HepG2 (cell line): ENCODE results near the gene STX8. TPM values are rescaled to one million over a fixed set of nuclear protein-coding genes. Genes with fewer than 3 reads are reported as not detected.

ENCODE experiments used
- ATAC-seq: fragments of 200-7000 bp; cut with Tn5 transposase; 3 replicates; pipeline ENCODE4 v1.9.1; 2020; ENCODE audit warnings: mild to moderate bottlenecking, moderate library complexity
- BruUV-seq: library from RNA; stranded (reverse); fragments of 400-500 nt; replicated peaks from 2 replicates; lab custom pipeline; 2021; lab: Mats Ljungman, UMichigan
- CTCF ChIA-PET: fragments of 300-600 bp; formaldehyde crosslinking; extraction: SDS; loops from one replicate; lab custom pipeline; 2021; ENCODE audit warnings: low total read pairs, inconsistent platforms, low intra/inter-chr PET ratio; lab: Yijun Ruan, JAX
- POLR2A ChIA-PET: fragments of 350-600 bp; sonication (Branson Sonifier 250); formaldehyde crosslinking; loops from one replicate; lab custom pipeline; 2020; ENCODE audit warnings: antibody characterized with exemption, inconsistent platforms; lab: Yijun Ruan, JAX
- DNase-seq: peaks from one replicate; pipeline ENCODE4 v3.0.0-alpha.2; 2015; ENCODE audit warnings: low spot score
- FAIRE-seq: peaks from 3 replicates; lab custom pipeline; 2011; peaks lifted over from hg19 to GRCh38; lab: Jason Lieb, UNC
- H2AFZ ChIP-seq: one replicate; pipeline ENCODE4 v1.6.1; 2011; ENCODE audit warnings: low read length, inconsistent platforms
- H3K27ac ChIP-seq: fragments of 300-600 bp; 3 replicates; pipeline ENCODE4 v1.8.0; 2011; ENCODE audit warnings: mixed run types, mild to moderate bottlenecking, mixed read lengths, low read length, inconsistent platforms; ENCODE audit not compliant: insufficient read depth; ENCODE audit errors: extremely low read length
- H3K27me3 ChIP-seq, 2 experiments: fragments of 200-600 bp in 1 of 2; 2 replicates in 1 of 2; 3 replicates in 1 of 2; pipeline versions ENCODE4 v1.6.0 to v1.8.0; 2011; ENCODE audit warnings: low read length in 2 of 2, mild to moderate bottlenecking in 2 of 2, moderate library complexity in 2 of 2, inconsistent platforms in 1 of 2; ENCODE audit not compliant: insufficient read depth in 2 of 2, control insufficient read depth in 1 of 2
- H3K36me3 ChIP-seq, 2 experiments: fragments of 200-600 bp in 1 of 2; replicated peaks in 1 of 2; 2 replicates in 1 of 2; 3 replicates in 1 of 2; pipeline versions ENCODE4 v1.5.1 to v1.8.0; 2011; ENCODE audit warnings: low read length in 2 of 2, inconsistent platforms in 1 of 2; ENCODE audit not compliant: insufficient read depth in 2 of 2, control insufficient read depth in 1 of 2
- H3K4me1 ChIP-seq: 2 replicates; pipeline ENCODE4 v1.5.1; 2012; ENCODE audit warnings: low read length, inconsistent platforms; ENCODE audit not compliant: insufficient read depth
- H3K4me2 ChIP-seq: 2 replicates; pipeline ENCODE4 v1.6.0; 2011; ENCODE audit warnings: low read depth, low read length, inconsistent platforms
- H3K4me3 ChIP-seq, 3 experiments: fragments of 200-600 bp in 1 of 3; sonication (generic), shearing (Covaris generic) in 1 of 3; replicated peaks in 1 of 3; 2 replicates each; pipeline ENCODE4 v1.5.1; 2011 to 2016; ENCODE audit warnings: low read length in 3 of 3, inconsistent platforms in 2 of 3, low read depth in 2 of 3, mild to moderate bottlenecking in 2 of 3, control low read depth in 1 of 3, mixed read lengths in 1 of 3; ENCODE audit not compliant: insufficient read depth in 1 of 3
- H3K79me2 ChIP-seq: one replicate; pipeline ENCODE4 v1.6.1; 2011; ENCODE audit warnings: low read length, inconsistent platforms; ENCODE audit not compliant: insufficient read depth
- H3K9ac ChIP-seq: 2 replicates; pipeline ENCODE4 v1.6.0; 2011; ENCODE audit warnings: mild to moderate bottlenecking, low read depth, low read length, inconsistent platforms; ENCODE audit not compliant: insufficient read depth
- H3K9me3 ChIP-seq: 2 replicates; pipeline ENCODE4 v1.5.1; 2012; ENCODE audit warnings: mild to moderate bottlenecking, low read length
- H4K20me1 ChIP-seq: 2 replicates; pipeline ENCODE4 v1.6.0; 2011; ENCODE audit warnings: inconsistent platforms, mild to moderate bottlenecking, low read length, moderate library complexity; ENCODE audit not compliant: insufficient read depth
- ETV5 ChIP-seq: IDR thresholded peaks from 2 replicates; pipeline ENCODE4 v1.6.1; 2018; ENCODE audit warnings: missing biosample characterization, missing genetic modification reagents, inconsistent platforms, borderline replicate concordance
- HNF4G ChIP-seq, 2 experiments: sonication (generic) in 1 of 2; formaldehyde crosslinking in 1 of 2; IDR thresholded peaks; 2 replicates each; pipeline versions ENCODE4 v1.4.0 to v1.6.1; 2011 to 2020; ENCODE audit warnings: borderline replicate concordance in 2 of 2, low read depth in 2 of 2, mild to moderate bottlenecking in 2 of 2, low read length in 1 of 2, missing genetic modification reagents in 1 of 2, moderate library complexity in 1 of 2
- ZNF335 ChIP-seq: sonication (generic); formaldehyde crosslinking; IDR thresholded peaks from 2 replicates; pipeline ENCODE4 v1.4.0; 2020; ENCODE audit warnings: missing genetic modification reagents
- ZNF562 ChIP-seq: sonication (generic); formaldehyde crosslinking; IDR thresholded peaks from 2 replicates; pipeline ENCODE4 v1.8.0; 2022; ENCODE audit warnings: missing genetic modification reagents, borderline replicate concordance
- WGBS: methylation state at CpG from one replicate; pipeline ENCODE4 v1.1.6; 2017; ENCODE audit warnings: low lambda C conversion rate; 5-methylcytosine and 5-hydroxymethylcytosine counted together
- in situ Hi-C: cut with HindIII; loops from 2 replicates; pipeline ENCODE4 v1.10.0; 2017; ENCODE audit warnings: low pct_unique_long_range_greater_than_20kb; ENCODE audit not compliant: extremely low pct_ligation_motif_present
- intact Hi-C: fragments of 100-400 bp; cut with micrococcal nuclease; formaldehyde crosslinking; loops from one replicate; pipeline ENCODE4 v1.10.0; 2022; ENCODE audit not compliant: unreplicated experiment
- polyA plus RNA-seq, 8 experiments: library from polyadenylated mRNA; depleted of rRNA in 3 of 8; stranded (reverse) in 7 of 8; unstranded in 1 of 8; fragments of >200 nt; fragmentation: Illumina TruSeq in 4 of 8; extraction: Trizol in 4 of 8; gene quantifications; 2 replicates each; pipeline versions ENCODE4 v1.2.1 to v1.2.3, GENCODE V29; 2011 to 2016; ENCODE audit warnings: low read depth in 4 of 8, missing spikeins in 1 of 8, mixed read lengths in 1 of 8; ENCODE audit not compliant: insufficient read depth in 1 of 8
- total RNA-seq, 5 experiments: library from RNA; depleted of rRNA; stranded (reverse); fragments of >200 nt; fragmentation: Illumina TruSeq; extraction: Trizol; gene quantifications; 2 replicates each; pipeline ENCODE4 v1.2.3, GENCODE V29; 2016; ENCODE audit warnings: low read depth in 1 of 5
- TF ChIP-seq, protein P1 (sequence below): sonication (generic); formaldehyde crosslinking; IDR thresholded peaks from 2 replicates; pipeline ENCODE4 v1.8.0; 2022; ENCODE audit warnings: mild to moderate bottlenecking, missing genetic modification reagents; ENCODE audit not compliant: insufficient replicate concordance
- TF ChIP-seq, protein P2 (sequence below): sonication (generic); formaldehyde crosslinking; IDR thresholded peaks from 2 replicates; pipeline ENCODE4 v1.5.0; 2020; ENCODE audit warnings: mild to moderate bottlenecking, missing genetic modification reagents
- TF ChIP-seq, protein P3 (sequence below): sonication (generic); formaldehyde crosslinking; IDR thresholded peaks from 2 replicates; pipeline ENCODE4 v1.4.0; 2020; ENCODE audit warnings: low read depth, missing genetic modification reagents
- TF ChIP-seq, protein P4 (sequence below): sonication (generic); formaldehyde crosslinking; IDR thresholded peaks from 2 replicates; pipeline ENCODE4 v1.4.0; 2020; ENCODE audit warnings: missing genetic modification reagents, mild to moderate bottlenecking, borderline replicate concordance

Gene STX8
- total and polyA plus RNA-seq, 2 of the 13 experiments (the other 11 are each of a cell fraction or from before 2014, with no cell fraction given), result 36.4 to 53.6 TPM

DNA sequence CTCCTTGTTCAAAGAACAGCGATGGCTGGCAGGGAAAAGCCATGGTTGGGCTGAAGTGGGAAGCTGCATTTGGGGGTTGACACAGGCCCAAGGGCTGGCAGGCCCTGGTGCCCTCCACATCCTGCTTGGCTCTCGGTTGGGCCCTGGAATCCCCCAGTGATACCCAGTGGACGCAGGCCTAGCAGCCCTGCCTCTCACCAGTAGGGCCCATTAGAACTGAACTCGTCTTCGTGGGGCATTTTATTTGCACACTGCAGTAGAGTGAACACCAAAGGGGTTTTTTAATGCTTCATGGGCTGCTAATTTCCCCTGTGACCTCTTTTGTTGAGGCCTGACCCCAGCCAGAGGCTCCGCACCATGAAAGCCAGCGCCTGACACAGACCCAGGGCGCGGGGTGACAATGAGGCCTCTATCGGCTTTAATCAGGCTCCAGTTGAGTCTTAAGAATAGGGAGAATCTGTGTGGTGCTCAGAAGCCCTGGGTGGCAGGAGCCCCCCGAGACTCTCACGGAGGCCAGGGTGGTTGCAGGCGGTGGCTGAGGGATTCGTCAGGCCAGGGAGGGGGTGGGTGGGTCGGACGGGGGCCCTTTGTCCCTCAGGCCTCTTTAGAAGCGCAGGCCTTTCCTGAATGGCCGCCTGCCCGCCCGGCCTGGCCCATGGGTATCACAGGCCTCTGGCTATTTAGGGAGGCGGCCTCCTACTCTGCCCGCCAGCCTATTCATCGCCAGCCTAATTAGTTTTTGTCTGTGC lies 355.0 kb downstream of the STX8 start:
- BruUV-seq, result no TSS peak
- peaks cover 12% of the 10 kb centered on the region for H3K9me3 ChIP-seq
- H3K4me3 ChIP-seq, result no peak overlapping the region
- H3K27me3 ChIP-seq, result peaks cover 8 to 44% of the 10 kb centered on the region in 2 experiments; a peak in 4 of 5 replicates
- CTCF ChIA-PET, result no interaction called here
- 38% methylated on average over 8 of the region's 23 CpGs for WGBS
- no peaks in the 10 kb centered on the region; the same call in 1 of the 2 replicates for H3K4me1 ChIP-seq
- no peak overlapping the region for H3K9ac ChIP-seq
- H3K79me2 ChIP-seq, result no peaks in the 10 kb centered on the region
- POLR2A ChIA-PET, result no interaction called here
- H2AFZ ChIP-seq, result no peak overlapping the region
- in situ Hi-C loops (no loop called here), intact Hi-C loops (no loop called here)
- no peak overlapping the region for H3K4me2 ChIP-seq
- H3K36me3 ChIP-seq, result no peaks in the 10 kb centered on the region
- FAIRE-seq (no peak), ATAC-seq (no peak), DNase-seq (no peak)
- no peak overlapping the region for H3K27ac ChIP-seq
- no peaks in the 10 kb centered on the region for H4K20me1 ChIP-seq
- TF ChIP-seq ZNF335 (no peak), HNF4G (IDR thresholded peaks at IDR 0.05; ENCODE audit: borderline replicate concordance, low read depth, low read length) (no peak), HNF4G (CRISPR knock-in tag; IDR thresholded peaks at IDR 0.05; ENCODE audit: borderline replicate concordance, low read depth) (no peak), ZNF562 (CRISPR knock-in tag) (no peak), ETV5 (CRISPR knock-in tag) (no peak)
- TF ChIP-seq, protein P1, sequence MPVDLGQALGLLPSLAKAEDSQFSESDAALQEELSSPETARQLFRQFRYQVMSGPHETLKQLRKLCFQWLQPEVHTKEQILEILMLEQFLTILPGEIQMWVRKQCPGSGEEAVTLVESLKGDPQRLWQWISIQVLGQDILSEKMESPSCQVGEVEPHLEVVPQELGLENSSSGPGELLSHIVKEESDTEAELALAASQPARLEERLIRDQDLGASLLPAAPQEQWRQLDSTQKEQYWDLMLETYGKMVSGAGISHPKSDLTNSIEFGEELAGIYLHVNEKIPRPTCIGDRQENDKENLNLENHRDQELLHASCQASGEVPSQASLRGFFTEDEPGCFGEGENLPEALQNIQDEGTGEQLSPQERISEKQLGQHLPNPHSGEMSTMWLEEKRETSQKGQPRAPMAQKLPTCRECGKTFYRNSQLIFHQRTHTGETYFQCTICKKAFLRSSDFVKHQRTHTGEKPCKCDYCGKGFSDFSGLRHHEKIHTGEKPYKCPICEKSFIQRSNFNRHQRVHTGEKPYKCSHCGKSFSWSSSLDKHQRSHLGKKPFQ (CRISPR knock-in tag), result no peak
- TF ChIP-seq, protein P2, sequence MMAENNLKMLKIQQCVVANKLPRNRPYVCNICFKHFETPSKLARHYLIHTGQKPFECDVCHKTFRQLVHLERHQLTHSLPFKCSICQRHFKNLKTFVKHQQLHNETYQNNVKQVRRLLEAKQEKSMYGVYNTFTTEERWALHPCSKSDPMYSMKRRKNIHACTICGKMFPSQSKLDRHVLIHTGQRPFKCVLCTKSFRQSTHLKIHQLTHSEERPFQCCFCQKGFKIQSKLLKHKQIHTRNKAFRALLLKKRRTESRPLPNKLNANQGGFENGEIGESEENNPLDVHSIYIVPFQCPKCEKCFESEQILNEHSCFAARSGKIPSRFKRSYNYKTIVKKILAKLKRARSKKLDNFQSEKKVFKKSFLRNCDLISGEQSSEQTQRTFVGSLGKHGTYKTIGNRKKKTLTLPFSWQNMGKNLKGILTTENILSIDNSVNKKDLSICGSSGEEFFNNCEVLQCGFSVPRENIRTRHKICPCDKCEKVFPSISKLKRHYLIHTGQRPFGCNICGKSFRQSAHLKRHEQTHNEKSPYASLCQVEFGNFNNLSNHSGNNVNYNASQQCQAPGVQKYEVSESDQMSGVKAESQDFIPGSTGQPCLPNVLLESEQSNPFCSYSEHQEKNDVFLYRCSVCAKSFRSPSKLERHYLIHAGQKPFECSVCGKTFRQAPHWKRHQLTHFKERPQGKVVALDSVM, result no peak
- TF ChIP-seq, protein P3, sequence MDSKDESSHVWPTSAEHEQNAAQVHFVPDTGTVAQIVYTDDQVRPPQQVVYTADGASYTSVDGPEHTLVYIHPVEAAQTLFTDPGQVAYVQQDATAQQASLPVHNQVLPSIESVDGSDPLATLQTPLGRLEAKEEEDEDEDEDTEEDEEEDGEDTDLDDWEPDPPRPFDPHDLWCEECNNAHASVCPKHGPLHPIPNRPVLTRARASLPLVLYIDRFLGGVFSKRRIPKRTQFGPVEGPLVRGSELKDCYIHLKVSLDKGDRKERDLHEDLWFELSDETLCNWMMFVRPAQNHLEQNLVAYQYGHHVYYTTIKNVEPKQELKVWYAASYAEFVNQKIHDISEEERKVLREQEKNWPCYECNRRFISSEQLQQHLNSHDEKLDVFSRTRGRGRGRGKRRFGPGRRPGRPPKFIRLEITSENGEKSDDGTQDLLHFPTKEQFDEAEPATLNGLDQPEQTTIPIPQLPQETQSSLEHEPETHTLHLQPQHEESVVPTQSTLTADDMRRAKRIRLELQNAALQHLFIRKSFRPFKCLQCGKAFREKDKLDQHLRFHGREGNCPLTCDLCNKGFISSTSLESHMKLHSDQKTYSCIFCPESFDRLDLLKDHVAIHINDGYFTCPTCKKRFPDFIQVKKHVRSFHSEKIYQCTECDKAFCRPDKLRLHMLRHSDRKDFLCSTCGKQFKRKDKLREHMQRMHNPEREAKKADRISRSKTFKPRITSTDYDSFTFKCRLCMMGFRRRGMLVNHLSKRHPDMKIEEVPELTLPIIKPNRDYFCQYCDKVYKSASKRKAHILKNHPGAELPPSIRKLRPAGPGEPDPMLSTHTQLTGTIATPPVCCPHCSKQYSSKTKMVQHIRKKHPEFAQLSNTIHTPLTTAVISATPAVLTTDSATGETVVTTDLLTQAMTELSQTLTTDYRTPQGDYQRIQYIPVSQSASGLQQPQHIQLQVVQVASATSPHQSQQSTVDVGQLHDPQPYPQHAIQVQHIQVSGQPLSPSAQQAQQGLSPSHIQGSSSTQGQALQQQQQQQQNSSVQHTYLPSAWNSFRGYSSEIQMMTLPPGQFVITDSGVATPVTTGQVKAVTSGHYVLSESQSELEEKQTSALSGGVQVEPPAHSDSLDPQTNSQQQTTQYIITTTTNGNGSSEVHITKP, result no peak
- TF ChIP-seq, protein P4, sequence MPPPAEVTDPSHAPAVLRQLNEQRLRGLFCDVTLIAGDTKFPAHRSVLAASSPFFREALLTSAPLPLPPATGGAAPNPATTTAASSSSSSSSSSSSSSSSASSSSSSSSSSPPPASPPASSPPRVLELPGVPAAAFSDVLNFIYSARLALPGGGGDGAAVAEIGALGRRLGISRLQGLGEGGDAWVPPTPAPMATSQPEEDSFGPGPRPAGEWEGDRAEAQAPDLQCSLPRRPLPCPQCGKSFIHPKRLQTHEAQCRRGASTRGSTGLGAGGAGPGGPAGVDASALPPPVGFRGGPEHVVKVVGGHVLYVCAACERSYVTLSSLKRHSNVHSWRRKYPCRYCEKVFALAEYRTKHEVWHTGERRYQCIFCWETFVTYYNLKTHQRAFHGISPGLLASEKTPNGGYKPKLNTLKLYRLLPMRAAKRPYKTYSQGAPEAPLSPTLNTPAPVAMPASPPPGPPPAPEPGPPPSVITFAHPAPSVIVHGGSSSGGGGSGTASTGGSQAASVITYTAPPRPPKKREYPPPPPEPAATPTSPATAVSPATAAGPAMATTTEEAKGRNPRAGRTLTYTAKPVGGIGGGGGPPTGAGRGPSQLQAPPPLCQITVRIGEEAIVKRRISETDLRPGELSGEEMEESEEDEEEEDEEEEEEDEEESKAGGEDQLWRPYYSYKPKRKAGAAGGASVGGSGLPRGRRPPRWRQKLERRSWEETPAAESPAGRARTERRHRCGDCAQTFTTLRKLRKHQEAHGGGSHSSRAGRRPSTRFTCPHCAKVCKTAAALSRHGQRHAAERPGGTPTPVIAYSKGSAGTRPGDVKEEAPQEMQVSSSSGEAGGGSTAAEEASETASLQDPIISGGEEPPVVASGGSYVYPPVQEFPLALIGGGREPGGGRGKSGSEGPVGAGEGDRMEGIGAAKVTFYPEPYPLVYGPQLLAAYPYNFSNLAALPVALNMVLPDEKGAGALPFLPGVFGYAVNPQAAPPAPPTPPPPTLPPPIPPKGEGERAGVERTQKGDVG (CRISPR knock-in tag), result no peak
